Measurements from ENCODE around the gene ODF2.
"Not testable (repeated sequence)": the region's sequence is repeated elsewhere in the genome, so short reads cannot be mapped to it uniquely, and the experiment has no call there.

The ODF2 gene

GRCh38 chr9:128434340-128434739 is 21.5 kb upstream of the ODF2 start:
- DNase-seq (no peak), ATAC-seq (replicated peaks) (no peak)
- no peaks in the 10 kb centered on the region for H3K27me3 Mint-ChIP-seq
- peaks cover 4 to 7% of the 10 kb centered on the region in 2 donors for H3K4me1 Mint-ChIP-seq (ENCODE audit: low read depth in 2 of 2)
- H3K9me3 Mint-ChIP-seq: no peaks in the 10 kb centered on the region
- H3K36me3 Mint-ChIP-seq (ENCODE audit: insufficient read depth): no peaks in the 10 kb centered on the region
- H3K27ac Mint-ChIP-seq: no peak overlapping the region
- no peak overlapping the region for H3K4me3 Mint-ChIP-seq

GRCh38 chr9:128435611-128436010 is 20.2 kb upstream of the ODF2 start:
- Mint-ChIP-seq H3K4me3 (no peak overlapping the region), H3K27ac (no peak overlapping the region), H3K9me3 (no peaks in the 10 kb centered on the region), H3K36me3 (ENCODE audit: insufficient read depth) (no peaks in the 10 kb centered on the region), H3K4me1 (ENCODE audit: low read depth in 2 of 2) (peaks cover 4 to 7% of the 10 kb centered on the region in 2 donors), H3K27me3 (no peaks in the 10 kb centered on the region)
- no peak for DNase-seq
- no peak for ATAC-seq (replicated peaks)

GRCh38 chr9:128438343-128439109 is 17.3 kb upstream of the ODF2 start:
- Mint-ChIP-seq H3K27me3 (no peaks in the 10 kb centered on the region), H3K27ac (no peak overlapping the region), H3K36me3 (ENCODE audit: insufficient read depth) (no peaks in the 10 kb centered on the region), H3K4me3 (no peak overlapping the region), H3K4me1 (ENCODE audit: low read depth in 2 of 2) (peaks cover 4 to 7% of the 10 kb centered on the region in 2 donors), H3K9me3 (no peaks in the 10 kb centered on the region)
- ATAC-seq (replicated peaks): peak; percentile 94
- peak; percentile 77 to 81 (median 80) for DNase-seq

GRCh38 chr9:128439273-128439672 is 16.5 kb upstream of the ODF2 start:
- Mint-ChIP-seq H3K4me3 (no peak overlapping the region), H3K4me1 (ENCODE audit: low read depth in 2 of 2) (peaks cover 4 to 7% of the 10 kb centered on the region in 2 donors), H3K27me3 (no peaks in the 10 kb centered on the region), H3K36me3 (ENCODE audit: insufficient read depth) (no peaks in the 10 kb centered on the region), H3K27ac (no peak overlapping the region), H3K9me3 (no peaks in the 10 kb centered on the region)
- ATAC-seq (replicated peaks) (peak; percentile 25), DNase-seq (no peak)

- Mint-ChIP-seq H3K36me3 (ENCODE audit: insufficient read depth) (peaks cover 4% of the 10 kb centered on the region), H3K27ac (no peak overlapping the region), H3K27me3 (no peaks in the 10 kb centered on the region), H3K4me3 (no peak overlapping the region), H3K4me1 (ENCODE audit: low read depth in 2 of 2) (peaks cover 4 to 7% of the 10 kb centered on the region in 2 donors), H3K9me3 (no peaks in the 10 kb centered on the region)
- DNase-seq (no peak), ATAC-seq (replicated peaks) (no peak)
These were observed 13.7 kb upstream of the ODF2 start for GRCh38 chr9:128442150-128442549.

- not testable (repeated sequence) for H3K9me3 Mint-ChIP-seq; H3K27ac Mint-ChIP-seq; DNase-seq; H3K27me3 Mint-ChIP-seq; H3K4me1 Mint-ChIP-seq (ENCODE audit: low read depth in 2 of 2); ATAC-seq (replicated peaks); H3K4me3 Mint-ChIP-seq; H3K36me3 Mint-ChIP-seq (ENCODE audit: insufficient read depth)
These were observed 9.3 kb upstream of the ODF2 start for GRCh38 chr9:128446505-128446904.

GRCh38 chr9:128448746-128449145 is 7.1 kb upstream of the ODF2 start:
- no peak overlapping the region for H3K4me3 Mint-ChIP-seq
- ATAC-seq (replicated peaks) (no peak), DNase-seq (no peak)
- H3K27ac Mint-ChIP-seq: no peak overlapping the region
- H3K9me3 Mint-ChIP-seq: no peaks in the 10 kb centered on the region
- peaks cover 4% of the 10 kb centered on the region for H3K36me3 Mint-ChIP-seq (ENCODE audit: insufficient read depth)
- no peaks in the 10 kb centered on the region for H3K4me1 Mint-ChIP-seq (ENCODE audit: low read depth in 2 of 2)
- no peaks in the 10 kb centered on the region for H3K27me3 Mint-ChIP-seq

GRCh38 chr9:128454991-128455390 is 815 bp upstream of the ODF2 start:
- Mint-ChIP-seq H3K4me3 (peak overlapping the region; percentile 92 to 94), H3K27me3 (no peaks in the 10 kb centered on the region), H3K36me3 (ENCODE audit: insufficient read depth) (peaks cover 15% of the 10 kb centered on the region), H3K27ac (peak overlapping the region; percentile 94 to 95), H3K4me1 (ENCODE audit: low read depth in 2 of 2) (peaks cover 13 to 17% of the 10 kb centered on the region in 2 donors), H3K9me3 (no peaks in the 10 kb centered on the region)
- DNase-seq (no peak), ATAC-seq (replicated peaks) (no peak)

- DNase-seq (peak; percentile 41 to 51 (median 42)), ATAC-seq (replicated peaks) (peak; percentile 38)
- Mint-ChIP-seq H3K27ac (peak overlapping the region; percentile 94 to 95), H3K27me3 (no peaks in the 10 kb centered on the region), H3K4me3 (peak overlapping the region; percentile 92 to 94), H3K36me3 (ENCODE audit: insufficient read depth) (peaks cover 29% of the 10 kb centered on the region), H3K9me3 (no peaks in the 10 kb centered on the region), H3K4me1 (ENCODE audit: low read depth in 2 of 2) (peaks cover 13 to 17% of the 10 kb centered on the region in 2 donors)
These were observed 831 bp downstream of the ODF2 start for GRCh38 chr9:128456613-128457061.

GRCh38 chr9:128457207-128457606 is 1.4 kb downstream of the ODF2 start:
- Mint-ChIP-seq H3K36me3 (ENCODE audit: insufficient read depth) (peaks cover 33% of the 10 kb centered on the region), H3K4me3 (peak overlapping the region; percentile 92 to 94), H3K9me3 (no peaks in the 10 kb centered on the region), H3K4me1 (ENCODE audit: low read depth in 2 of 2) (peaks cover 13 to 17% of the 10 kb centered on the region in 2 donors), H3K27me3 (no peaks in the 10 kb centered on the region), H3K27ac (peak overlapping the region; percentile 94 to 95)
- no peak for ATAC-seq (replicated peaks)
- DNase-seq: no peak

GRCh38 chr9:128459011-128459410 is 3.2 kb downstream of the ODF2 start:
- H3K27me3 Mint-ChIP-seq: no peaks in the 10 kb centered on the region
- peaks cover 50% of the 10 kb centered on the region for H3K36me3 Mint-ChIP-seq (ENCODE audit: insufficient read depth)
- H3K4me3 Mint-ChIP-seq: peak overlapping the region in 1 of 2 donors; percentile 10
- H3K27ac Mint-ChIP-seq: no peak overlapping the region
- peaks cover 13 to 17% of the 10 kb centered on the region in 2 donors for H3K4me1 Mint-ChIP-seq (ENCODE audit: low read depth in 2 of 2)
- no peak for DNase-seq
- ATAC-seq (replicated peaks): no peak
- no peaks in the 10 kb centered on the region for H3K9me3 Mint-ChIP-seq

GRCh38 chr9:128469070-128469469 is 13.3 kb downstream of the ODF2 start:
- Mint-ChIP-seq H3K9me3 (no peaks in the 10 kb centered on the region), H3K36me3 (ENCODE audit: insufficient read depth) (peaks cover 35% of the 10 kb centered on the region), H3K4me3 (no peak overlapping the region), H3K27me3 (no peaks in the 10 kb centered on the region), H3K4me1 (ENCODE audit: low read depth in 2 of 2) (peaks cover 4% of the 10 kb centered on the region in 2 donors), H3K27ac (no peak overlapping the region)
- no peak for DNase-seq
- no peak for ATAC-seq (replicated peaks)

GRCh38 chr9:128470560-128470959 is 14.8 kb downstream of the ODF2 start:
- peak overlapping the region in 1 of 2 donors; percentile 51 for H3K27ac Mint-ChIP-seq
- H3K9me3 Mint-ChIP-seq: no peaks in the 10 kb centered on the region
- H3K4me1 Mint-ChIP-seq (ENCODE audit: low read depth in 2 of 2): peaks cover 4% of the 10 kb centered on the region in 2 donors
- ATAC-seq (replicated peaks) (peak; percentile 31), DNase-seq (no peak)
- H3K4me3 Mint-ChIP-seq: no peak overlapping the region
- peaks cover 40% of the 10 kb centered on the region for H3K36me3 Mint-ChIP-seq (ENCODE audit: insufficient read depth)
- H3K27me3 Mint-ChIP-seq: no peaks in the 10 kb centered on the region

- no peak for DNase-seq
- Mint-ChIP-seq H3K4me3 (no peak overlapping the region), H3K36me3 (ENCODE audit: insufficient read depth) (peaks cover 36% of the 10 kb centered on the region), H3K27ac (peak overlapping the region in 1 of 2 donors; percentile 10), H3K9me3 (no peaks in the 10 kb centered on the region), H3K4me1 (ENCODE audit: low read depth in 2 of 2) (peaks cover 4% of the 10 kb centered on the region in 2 donors), H3K27me3 (no peaks in the 10 kb centered on the region)
- no peak for ATAC-seq (replicated peaks)
These were observed 17.3 kb downstream of the ODF2 start for GRCh38 chr9:128473104-128473503.

Data from effector memory CD8-positive, alpha-beta T cell (primary cell).